Peyer's patch (tissue), 4 donors: ENCODE data around the gene TPI1.

Experiments
- CTCF ChIP-seq, 6 experiments: fragments of 450-650 bp in 4 of 6; fragments of 200-600 bp in 2 of 6; sonication (generic) in 1 of 6; IDR thresholded peaks; one replicate each; pipeline ENCODE4 v1.5.1; 2017 to 2019; ENCODE audit warnings: antibody characterized with exemption in 6 of 6, mild to moderate bottlenecking in 3 of 6, moderate library complexity in 1 of 6
- POLR2A ChIP-seq, 2 donors: fragments of 450-650 bp; IDR thresholded peaks; one replicate each; pipeline ENCODE4 v1.5.1; 2017; ENCODE audit warnings: antibody characterized with exemption in 2 of 2, mild to moderate bottlenecking in 2 of 2, moderate library complexity in 2 of 2

GRCh38 chr12:6827437-6827911 is 39.9 kb upstream of the TPI1 start:
- no peak for TF ChIP-seq CTCF (IDR thresholded peaks at IDR 0.05)
- TF ChIP-seq POLR2A (IDR thresholded peaks at IDR 0.05): no peak
